ENCODE measurements around the gene CDC25C. TPM values are rescaled to one million over a fixed set of nuclear protein-coding genes. Genes with fewer than 3 reads are reported as not detected.

Gene CDC25C
- 19.3 and 20.5 TPM in 2 replicates for polyA plus RNA-seq (2011; rRNA removed)
- 7.9 and 8.8 TPM in 2 replicates for polyA plus RNA-seq (2012; cell fraction: cytosol; rRNA removed)
- 8.1 and 11.4 TPM in 2 replicates for polyA plus RNA-seq (2012; cell fraction: nucleus; rRNA removed)
- 11.2 to 12.7 TPM (median 12.6 TPM) in 3 replicates for polyA plus RNA-seq (2017; fragmentation: RNase III; extraction: RNeasy Plus Mini Kit Qiagen cat#74134 plus additional on column Dnase treatment)
- polyA minus RNA-seq (2011; rRNA and poly(A)+ RNA removed), result 9.4 and 10.0 TPM in 2 replicates

GRCh38 chr5:138331449-138332368 is at the start of gene CDC25C:
Gene CDC25C, minus strand, starts transcription at chr5:138331804. Its CDS starts 624 bp downstream, at chr5:138331180.
- WGBS (ENCODE audit: missing lambda C conversion rate), result 1% methylated on average over 55 of the region's 55 CpGs
- Histone ChIP-seq H3K4me2 (peak within 1 kb of the TSS; percentile 95), H3K27ac (peak within 1 kb of the TSS; percentile 64 to 83), H3K4me3 (peak within 1 kb of the TSS; percentile 70), H3K4me1 (peaks cover 15% of the 10 kb centered on the region; the same call in 2 of the 3 replicates), H3K9me3 (no peaks in the 10 kb centered on the region)
- DNase-seq (ENCODE audit: low read depth in 1 of 2, low spot score in 1 of 2) (peak; percentile 98 to 99), FAIRE-seq (peak; percentile 95), ATAC-seq (peak; percentile 99 to 100)
- POLR2A ChIA-PET, result interaction anchor here (0.6 to 1.8 kb wide), 7 partner anchors 10 to 153 kb away, joined by 3 to 11 read pairs (median 4); partner anchors contain the start of genes CDC23, EGR1, KDM3B and KIF20A
- CTCF ChIA-PET, result interaction anchor here (0.6 to 13.3 kb wide), 4 partner anchors 21 to 152 kb away, joined by 3 to 197 read pairs (median 5); partner anchors contain the start of gene KDM3B
- no peak for TF ChIP-seq EHMT2 (IDR thresholded peaks at IDR 0.05; ENCODE audit: low read depth)
- no peak for TF ChIP-seq CBX2 (IDR thresholded peaks at IDR 0.05; ENCODE audit: borderline replicate concordance, low read depth)
- TF ChIP-seq ELK1 (IDR thresholded peaks at IDR 0.05; ENCODE audit: low read depth, low read length), result no peak
- TF ChIP-seq FOSL2 (IDR thresholded peaks at IDR 0.05), result no peak
- no peak for TF ChIP-seq FOSL2 (CRISPR knock-in tag; IDR thresholded peaks at IDR 0.05)
- no peak for TF ChIP-seq POLR2A (IDR thresholded peaks at IDR 0.05; ENCODE audit: low read length)
- TF ChIP-seq BCL3 (IDR thresholded peaks at IDR 0.05), result no peak
- TF ChIP-seq CBX8 (IDR thresholded peaks at IDR 0.05), result no peak
- no peak for TF ChIP-seq PHF8 (IDR thresholded peaks at IDR 0.05; ENCODE audit: borderline replicate concordance, low read depth)
- TF ChIP-seq CHD2 (IDR thresholded peaks at IDR 0.05; ENCODE audit: low read length, partially characterized antibody), result peak; percentile 66
- no peak for TF ChIP-seq HES2 (IDR thresholded peaks at IDR 0.05)
- no peak for TF ChIP-seq RAD21 (conservative IDR thresholded peaks at IDR 0.05 in 1 of 2, IDR thresholded peaks at IDR 0.05 in 1 of 2)
- peak in 1 of 2 experiments; percentile 58; a peak in 1 of 5 replicates for TF ChIP-seq JUN (IDR thresholded peaks at IDR 0.05)
- TF ChIP-seq HMGXB4 (CRISPR knock-in tag; IDR thresholded peaks at IDR 0.05; ENCODE audit: borderline replicate concordance), result no peak
- TF ChIP-seq MAFK (IDR thresholded peaks at IDR 0.05; ENCODE audit: partially characterized antibody), result peak; percentile 88
- no peak for TF ChIP-seq CEBPB (IDR thresholded peaks at IDR 0.05)
- TF ChIP-seq KDM5A (IDR thresholded peaks at IDR 0.05), result peak; percentile 95
- TF ChIP-seq HDAC2 (IDR thresholded peaks at IDR 0.05), result peak; percentile 88; the same call in 1 of the 2 replicates
- no peak for TF ChIP-seq NFE2L2 (conservative IDR thresholded peaks at IDR 0.05; ENCODE audit: low read length)
- TF ChIP-seq ESRRA (IDR thresholded peaks at IDR 0.05; ENCODE audit: borderline replicate concordance, low read length), result no peak
- peak; percentile 60 for TF ChIP-seq REST (IDR thresholded peaks at IDR 0.05)
- peak; percentile 75 for TF ChIP-seq RFX5 (IDR thresholded peaks at IDR 0.05)
- peak; percentile 52 for TF ChIP-seq PBX3 (IDR thresholded peaks at IDR 0.05)
- TF ChIP-seq USF2 (IDR thresholded peaks at IDR 0.05), result peak; percentile 44; the same call in 1 of the 2 replicates
- TF ChIP-seq MYC (IDR thresholded peaks at IDR 0.05; ENCODE audit: borderline replicate concordance, low read length), result no peak
- TF ChIP-seq FOXS1 (CRISPR knock-in tag; IDR thresholded peaks at IDR 0.05), result no peak
- TF ChIP-seq BHLHE40 (IDR thresholded peaks at IDR 0.05; ENCODE audit: low read depth, low read length), result no peak
- TF ChIP-seq MAX (IDR thresholded peaks at IDR 0.05), result peak; percentile 67; the same call in 1 of the 2 replicates

Data from A549 (cell line).